HuH-7.5 (cell line): ENCODE results near the gene PERM1.

ENCODE experiments used
- DNase-seq: peaks from one replicate; pipeline ENCODE4 v3.0.0; 2011; ENCODE audit warnings: low spot score

Gene PERM1

GRCh38 chr1:934991-935750 lies 46.7 kb downstream of the PERM1 start:
- DNase-seq, result no peak

DNA sequence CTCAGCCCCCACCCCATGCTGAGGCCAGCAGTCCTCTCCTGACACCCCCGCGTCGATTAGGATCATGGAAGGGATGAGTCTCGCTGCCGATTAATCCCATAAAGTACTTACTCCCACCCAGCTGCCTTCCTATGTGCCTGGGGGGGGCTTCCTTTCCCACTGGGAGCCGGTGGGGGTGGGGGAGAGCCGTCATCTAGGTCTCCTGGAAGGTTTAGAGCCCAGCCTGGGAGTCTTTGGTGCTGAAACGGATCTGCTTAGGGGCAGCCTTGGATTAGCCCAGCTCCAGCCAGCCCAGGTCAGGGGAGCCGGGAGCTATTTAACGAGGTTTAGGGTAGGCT lies 48.3 kb downstream of the PERM1 start:
- no peak for DNase-seq

- no peak for DNase-seq
Measured at GRCh38 chr1:932776-933602, 48.9 kb downstream of the PERM1 start.

GRCh38 chr1:932173-932510 lies 49.8 kb downstream of the PERM1 start:
- no peak for DNase-seq

- DNase-seq, result no peak
Measured at GRCh38 chr1:931380-932172, 50.3 kb downstream of the PERM1 start.

DNA sequence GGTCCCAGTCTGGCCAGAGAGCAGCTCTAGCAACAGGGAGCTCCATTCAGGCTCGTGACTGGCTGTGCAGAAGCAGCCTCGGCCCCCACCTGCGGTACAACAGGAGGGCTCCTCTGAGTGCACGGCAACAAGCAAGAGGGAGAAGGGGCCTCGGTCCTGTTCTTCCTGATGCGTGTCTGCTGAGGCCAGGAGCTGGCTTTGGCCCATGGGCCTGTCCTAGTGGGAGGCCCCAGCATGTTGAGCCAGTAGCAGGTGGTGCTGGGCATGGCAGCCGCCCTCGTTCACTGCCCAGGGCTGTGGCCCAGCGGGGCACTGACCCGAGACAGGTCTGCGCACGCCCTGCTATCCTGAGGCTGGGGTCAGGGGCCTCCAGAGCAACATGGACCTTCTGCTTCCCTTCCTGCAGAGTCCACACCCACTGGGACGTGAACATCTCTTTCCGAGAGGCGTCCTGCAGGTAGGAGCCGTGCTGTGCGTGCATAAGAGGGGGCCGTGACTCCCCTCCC lies 51.2 kb downstream of the PERM1 start:
- no peak for DNase-seq

GRCh38 chr1:929712-930632 lies 51.9 kb downstream of the PERM1 start:
- no peak for DNase-seq

- no peak for DNase-seq
Measured at GRCh38 chr1:928825-929661, 52.9 kb downstream of the PERM1 start.

DNA sequence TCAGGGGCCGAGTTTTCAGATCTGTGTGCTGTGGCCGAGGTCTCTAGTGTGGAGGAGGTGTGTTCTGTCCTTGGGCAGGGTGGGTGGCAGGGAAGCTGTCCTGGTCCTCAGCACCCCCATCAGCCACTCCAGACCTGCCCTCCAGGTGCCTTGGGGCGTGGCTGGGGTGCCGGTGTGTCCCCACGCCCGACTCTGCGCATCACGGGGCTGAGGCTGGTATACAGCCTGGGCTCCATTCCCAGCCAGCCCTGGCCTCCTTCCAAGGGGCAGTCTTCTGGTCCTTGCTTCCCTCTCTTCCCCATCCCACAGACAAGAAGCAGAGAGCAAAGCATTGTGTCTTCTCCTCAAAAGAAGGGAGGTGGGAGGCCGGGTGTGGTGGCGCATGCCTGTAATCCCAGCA lies 54.1 kb downstream of the PERM1 start:
- no peak for DNase-seq

DNA sequence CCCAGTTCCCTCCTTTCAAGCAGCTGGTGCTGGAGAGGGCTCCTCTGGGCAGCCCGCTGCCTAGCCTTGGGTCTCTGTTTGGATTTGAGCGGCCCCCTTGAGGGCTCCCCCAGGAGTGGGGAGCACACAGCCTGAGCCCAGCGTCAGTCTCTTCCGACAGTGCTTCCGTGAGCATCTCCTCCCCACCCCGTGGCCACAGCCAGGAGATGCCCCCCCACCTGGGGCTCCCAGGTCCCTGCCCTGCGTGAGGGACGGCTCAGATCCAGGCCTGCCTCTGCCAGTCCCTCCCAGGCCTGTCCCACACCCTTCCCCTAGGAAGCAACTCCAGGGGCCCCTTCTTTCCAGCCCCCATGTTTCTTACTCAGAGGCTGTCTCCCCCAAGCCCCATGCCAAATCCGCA lies 54.7 kb downstream of the PERM1 start:
- no peak for DNase-seq

DNA sequence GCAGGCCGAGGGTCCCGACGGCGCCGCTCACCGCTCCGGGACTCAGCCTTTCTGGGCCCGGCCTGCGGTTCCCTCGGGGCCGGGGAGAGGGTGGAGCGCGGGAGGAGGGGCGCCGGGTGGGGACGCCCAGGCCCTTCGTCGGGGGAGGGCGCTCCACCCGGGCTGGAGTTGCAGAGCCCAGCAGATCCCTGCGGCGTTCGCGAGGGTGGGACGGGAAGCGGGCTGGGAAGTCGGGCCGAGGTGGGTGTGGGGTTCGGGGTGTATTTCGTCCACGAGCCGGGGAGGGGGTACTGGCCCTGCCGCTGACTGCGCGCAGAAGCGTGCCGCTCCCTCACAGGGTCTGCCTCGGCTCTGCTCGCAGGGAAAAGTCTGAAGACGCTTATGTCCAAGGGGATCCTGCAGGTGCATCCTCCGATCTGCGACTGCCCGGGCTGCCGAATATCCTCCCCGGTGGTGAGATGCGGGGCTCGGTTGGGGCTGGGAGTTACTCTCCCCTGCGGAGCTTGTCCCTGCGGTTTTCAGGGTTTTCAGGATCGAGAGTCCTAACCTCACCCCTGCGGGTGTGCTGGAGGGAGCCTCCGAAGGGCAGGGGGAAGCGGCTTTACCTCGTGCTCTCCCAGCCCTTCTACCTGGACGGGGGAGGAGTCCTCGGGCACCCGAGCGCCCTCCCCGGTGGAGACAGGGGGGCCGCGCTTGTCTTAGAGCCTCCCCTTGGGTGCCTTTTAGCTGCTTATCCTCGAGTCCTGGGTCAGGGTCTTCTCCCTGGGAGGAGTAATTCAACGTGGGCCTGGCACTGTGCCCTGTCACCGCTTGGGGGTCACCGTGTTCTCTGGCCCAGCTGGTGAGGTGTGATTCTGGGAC lies 56.1 kb downstream of the PERM1 start:
- DNase-seq, result peak; percentile 93
